Gastroesophageal sphincter (tissue), 3 donors: Measurements from ENCODE around the gene IL36B.

Experiments
- EP300 ChIP-seq: sonication (generic); formaldehyde crosslinking; IDR thresholded peaks from one replicate; pipeline ENCODE4 v1.6.1; 2017; ENCODE audit warnings: antibody characterized with exemption, mild to moderate bottlenecking
- POLR2AphosphoS5 ChIP-seq: sonication (generic); formaldehyde crosslinking; IDR thresholded peaks from one replicate; pipeline ENCODE4 v1.6.1; 2017; ENCODE audit warnings: antibody characterized with exemption
- TF ChIP-seq, protein P1 (sequence below), 4 experiments: fragments of 200-600 bp in 2 of 4; fragments of 450-650 bp in 2 of 4; sonication (generic) in 1 of 4; IDR thresholded peaks; one replicate each; pipeline ENCODE4 v1.5.1; 2017 to 2019; ENCODE audit warnings: antibody characterized with exemption in 4 of 4, mild to moderate bottlenecking in 2 of 4, moderate library complexity in 2 of 4

GRCh38 chr2:113058998-113059960, 6.6 kb upstream of the IL36B start, which contains the start of gene IL36RN:
- TF ChIP-seq, protein P1, sequence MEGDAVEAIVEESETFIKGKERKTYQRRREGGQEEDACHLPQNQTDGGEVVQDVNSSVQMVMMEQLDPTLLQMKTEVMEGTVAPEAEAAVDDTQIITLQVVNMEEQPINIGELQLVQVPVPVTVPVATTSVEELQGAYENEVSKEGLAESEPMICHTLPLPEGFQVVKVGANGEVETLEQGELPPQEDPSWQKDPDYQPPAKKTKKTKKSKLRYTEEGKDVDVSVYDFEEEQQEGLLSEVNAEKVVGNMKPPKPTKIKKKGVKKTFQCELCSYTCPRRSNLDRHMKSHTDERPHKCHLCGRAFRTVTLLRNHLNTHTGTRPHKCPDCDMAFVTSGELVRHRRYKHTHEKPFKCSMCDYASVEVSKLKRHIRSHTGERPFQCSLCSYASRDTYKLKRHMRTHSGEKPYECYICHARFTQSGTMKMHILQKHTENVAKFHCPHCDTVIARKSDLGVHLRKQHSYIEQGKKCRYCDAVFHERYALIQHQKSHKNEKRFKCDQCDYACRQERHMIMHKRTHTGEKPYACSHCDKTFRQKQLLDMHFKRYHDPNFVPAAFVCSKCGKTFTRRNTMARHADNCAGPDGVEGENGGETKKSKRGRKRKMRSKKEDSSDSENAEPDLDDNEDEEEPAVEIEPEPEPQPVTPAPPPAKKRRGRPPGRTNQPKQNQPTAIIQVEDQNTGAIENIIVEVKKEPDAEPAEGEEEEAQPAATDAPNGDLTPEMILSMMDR (IDR thresholded peaks at IDR 0.05): no peak
- TF ChIP-seq POLR2AphosphoS5 (no peak), EP300 (no peak)
